Left colon (tissue), 2 donors: ENCODE measurements around the gene ABLIM3. TPM values are rescaled to one million over a fixed set of nuclear protein-coding genes. Genes with fewer than 3 reads are reported as not detected.
A peak's percentile ranks its signal among the peaks of the same experiment; 100 is the strongest.
"Not testable (repeated sequence)": the region's sequence is repeated elsewhere in the genome, so short reads cannot be mapped to it uniquely, and the experiment has no call there.

ENCODE experiments used
- ATAC-seq: fragments of 200-7000 bp; cut with Tn5 transposase; one replicate; pipeline ENCODE4 v1.9.1; 2020; ENCODE audit warnings: mild to moderate bottlenecking, moderate library complexity
- DNase-seq, 2 donors: peaks; one replicate each; pipeline ENCODE4 v3.0.0-alpha.2; 2020
- intact Hi-C, 2 donors: fragments of 100-400 bp; cut with DNase I in 1 of 2; cut with micrococcal nuclease in 1 of 2; formaldehyde crosslinking; loops; one replicate each; pipeline versions ENCODE4 v1.11.2 to v1.14.0; 2022; cut with DNase I, micrococcal nuclease
- total RNA-seq, 2 donors: library from RNA; stranded (reverse); fragmentation: NEBNext Ultra II Directional; extraction: Animal tissue kit (Norgen Biotek cat#: 25700); gene quantifications; one replicate each; pipeline ENCODE4 v1.2.1, GENCODE V29; 2021
- donor health status: DM: no; HTN: no; CAD: no.
- donor health status: DM: yes; HTN: yes; CAD: no.

Gene ABLIM3
- total RNA-seq, 2 donors from 2014 or later: 3.4 to 4.3 TPM

- DNase-seq (no peak), ATAC-seq (no peak)
- intact Hi-C loops: no loop called here
These were observed 34.2 kb downstream of the ABLIM3 start for GRCh38 chr5:149175346-149176105.

DNA sequence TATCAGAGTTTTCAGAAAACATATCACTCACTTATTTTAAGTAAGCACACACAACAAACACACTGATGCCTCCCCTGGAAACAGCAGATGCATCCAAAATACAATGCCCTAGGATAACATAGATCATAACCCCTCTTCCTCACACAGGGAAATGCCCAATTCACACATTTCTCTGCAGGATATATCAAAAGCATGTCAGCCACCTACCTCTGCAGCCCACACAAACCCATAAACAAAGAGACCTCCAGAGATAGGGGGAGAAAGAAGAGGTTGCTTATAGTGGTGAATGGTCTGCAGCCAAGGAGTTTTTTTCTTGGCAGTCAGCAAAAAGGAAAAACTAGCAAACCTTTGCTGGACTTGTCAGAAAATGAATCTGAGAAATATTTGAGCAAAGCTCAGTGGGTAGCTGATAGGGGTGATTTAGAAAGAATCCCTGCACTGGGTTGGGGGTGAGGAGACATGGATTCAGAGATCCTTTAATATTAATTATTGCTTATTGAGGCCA is 36.1 kb downstream of the ABLIM3 start:
- ATAC-seq: no peak
- intact Hi-C loops: no loop called here

GRCh38 chr5:149177911-149178565 is 36.7 kb downstream of the ABLIM3 start:
- ATAC-seq: no peak
- no peak for DNase-seq
- intact Hi-C loops: no loop called here

More for the DNA sequence above, 36.1 kb downstream of the ABLIM3 start:
- no peak for DNase-seq

DNA sequence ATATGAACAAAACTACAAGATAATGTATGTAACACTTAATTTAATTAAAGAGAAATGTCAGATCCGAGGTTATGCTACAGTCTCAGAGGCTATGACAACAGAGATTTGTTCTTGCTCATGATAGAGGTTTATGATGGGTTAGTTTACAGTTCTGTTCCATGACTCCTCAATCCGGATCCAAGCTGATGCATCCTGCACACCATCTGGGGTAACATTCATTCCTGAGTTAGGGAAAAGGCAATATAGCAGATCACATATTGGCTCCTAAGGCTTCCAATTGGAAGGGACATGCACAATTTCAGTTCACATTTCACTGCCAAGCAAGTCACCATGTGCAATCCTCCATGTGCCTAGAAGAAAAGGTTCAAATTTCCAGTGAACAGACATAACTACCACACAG is 40.4 kb downstream of the ABLIM3 start:
- no peak for DNase-seq
- ATAC-seq: no peak
- intact Hi-C loops: no loop called here

DNA sequence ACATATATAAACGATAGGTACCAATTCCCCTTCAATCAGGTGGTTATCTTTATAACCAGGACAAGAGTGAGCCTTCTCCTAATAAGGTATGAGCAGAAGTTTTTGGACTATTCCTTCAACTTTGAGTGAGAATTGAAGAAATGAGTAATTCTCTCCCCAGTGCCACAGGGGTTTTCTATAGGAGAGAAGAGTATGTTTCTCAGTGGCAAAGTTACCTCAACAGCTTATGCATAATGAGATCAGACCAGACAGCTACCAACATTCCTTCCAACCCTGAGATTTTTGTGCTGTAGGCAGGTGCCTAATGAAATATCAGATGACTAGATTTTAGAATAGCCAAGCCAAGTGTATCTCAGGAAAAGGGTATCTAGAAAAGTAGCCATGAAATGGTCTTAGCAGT is 40.9 kb downstream of the ABLIM3 start:
- intact Hi-C loops: no loop called here
- no peak for DNase-seq
- no peak for ATAC-seq

DNA sequence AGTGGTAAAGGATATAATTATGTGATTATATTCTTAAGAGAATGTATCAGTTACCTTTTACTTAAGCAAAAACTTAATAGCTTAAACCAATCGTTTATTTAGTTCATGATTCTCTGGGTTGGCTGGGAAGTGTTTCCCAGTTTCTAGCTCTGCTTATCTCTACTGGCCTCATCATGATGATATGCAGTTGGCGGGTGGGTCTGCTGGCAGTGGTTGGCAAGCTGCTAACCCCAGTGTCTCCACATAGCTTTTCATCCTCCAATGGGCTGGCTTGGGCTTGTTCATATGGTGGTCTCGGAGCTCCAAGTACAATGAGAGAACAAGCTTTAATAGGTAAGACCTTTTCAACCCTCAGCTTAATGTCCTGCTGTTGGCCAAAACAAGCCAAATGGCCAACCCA is 43.8 kb downstream of the ABLIM3 start:
- ATAC-seq (no peak), DNase-seq (no peak)
- intact Hi-C loops: no loop called here

DNA sequence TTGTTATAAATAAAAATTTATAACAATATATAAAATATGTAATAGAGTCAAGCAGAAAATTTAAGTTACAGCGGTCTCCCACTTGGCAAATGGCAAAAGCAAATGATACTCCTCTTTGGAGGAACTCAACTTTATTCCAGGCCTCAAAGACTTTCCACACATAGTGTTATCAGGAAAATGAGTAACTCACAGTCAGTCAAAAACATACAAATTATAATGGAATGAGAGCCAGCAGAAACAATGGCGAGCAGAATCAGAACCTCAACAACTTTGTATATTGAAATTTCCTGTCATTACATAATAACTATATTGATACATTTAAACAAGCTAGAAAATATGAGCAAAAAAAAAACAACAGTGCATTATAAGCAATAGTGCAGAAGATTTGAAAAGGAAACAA is 45.2 kb downstream of the ABLIM3 start:
- no peak for ATAC-seq
- no peak for DNase-seq
- intact Hi-C loops: no loop called here

DNA sequence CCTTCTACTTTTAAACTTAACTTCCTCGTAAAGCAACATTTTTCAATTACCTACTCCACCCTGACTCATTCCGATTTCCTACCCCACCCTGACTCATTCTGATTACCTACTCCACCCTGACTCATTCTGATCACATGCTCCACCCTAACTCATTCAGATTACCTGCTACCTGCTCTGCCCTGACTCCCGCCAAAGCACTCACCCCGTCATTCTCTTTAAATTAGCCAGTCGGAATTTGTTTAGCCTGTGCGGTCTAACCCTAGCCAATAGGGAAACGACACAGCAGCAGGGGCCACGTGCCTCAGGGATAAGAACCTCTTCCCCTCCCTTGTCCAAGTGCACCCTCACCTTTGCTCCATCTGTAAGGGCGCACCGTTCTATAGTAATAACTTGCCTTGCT is 46.3 kb downstream of the ABLIM3 start:
- ATAC-seq (peak; percentile 71), DNase-seq (peak in 1 of 2 donors; percentile 36)
- intact Hi-C loops: not testable (repeated sequence)

GRCh38 chr5:149188383-149188782 is 47.1 kb downstream of the ABLIM3 start:
- DNase-seq (no peak), ATAC-seq (no peak)
- intact Hi-C loops: no loop called here

GRCh38 chr5:149195337-149195887 is 54.1 kb downstream of the ABLIM3 start:
- no peak for ATAC-seq
- intact Hi-C loops: no loop called here
- no peak for DNase-seq

DNA sequence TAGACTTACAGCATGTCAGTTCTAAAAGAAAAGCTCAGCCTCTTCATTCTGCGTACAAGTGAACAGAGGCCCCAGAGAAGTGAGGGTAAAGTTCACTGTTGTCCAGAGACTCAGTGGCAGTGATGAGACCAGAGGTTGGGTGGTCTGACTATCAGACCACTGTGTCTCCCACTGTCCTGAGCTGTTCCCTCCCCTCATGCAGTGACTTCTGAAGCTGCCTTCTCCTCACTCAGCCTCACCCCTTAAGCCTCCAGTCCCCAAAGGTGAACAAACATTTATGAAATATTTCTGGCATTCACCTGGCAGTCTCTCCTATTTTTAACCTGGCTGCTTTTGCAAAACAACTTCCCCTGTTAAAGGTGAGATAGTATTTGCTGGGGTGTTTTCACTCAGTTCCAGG is 54.7 kb downstream of the ABLIM3 start:
- intact Hi-C loops: no loop called here

DNA sequence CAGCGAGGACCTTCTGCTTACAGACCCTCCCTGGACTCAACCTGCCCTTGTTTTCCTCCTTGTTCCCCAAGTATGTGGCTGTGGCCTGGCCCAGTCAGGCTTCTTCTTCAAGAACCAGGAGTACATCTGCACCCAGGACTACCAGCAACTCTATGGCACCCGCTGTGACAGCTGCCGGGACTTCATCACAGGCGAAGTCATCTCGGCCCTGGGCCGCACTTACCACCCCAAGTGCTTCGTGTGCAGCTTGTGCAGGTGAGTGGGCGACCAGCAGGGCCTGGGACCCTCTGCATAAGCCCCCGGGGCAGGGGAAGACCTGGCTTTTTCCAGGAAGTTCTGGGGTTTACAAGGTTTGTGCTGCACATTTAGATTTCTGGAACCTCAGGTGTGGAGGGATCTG is 56.9 kb downstream of the ABLIM3 start:
- intact Hi-C loops: no loop called here
- ATAC-seq (no peak), DNase-seq (no peak)

More for the DNA sequence above, 54.7 kb downstream of the ABLIM3 start:
- DNase-seq (no peak), ATAC-seq (no peak)

DNA sequence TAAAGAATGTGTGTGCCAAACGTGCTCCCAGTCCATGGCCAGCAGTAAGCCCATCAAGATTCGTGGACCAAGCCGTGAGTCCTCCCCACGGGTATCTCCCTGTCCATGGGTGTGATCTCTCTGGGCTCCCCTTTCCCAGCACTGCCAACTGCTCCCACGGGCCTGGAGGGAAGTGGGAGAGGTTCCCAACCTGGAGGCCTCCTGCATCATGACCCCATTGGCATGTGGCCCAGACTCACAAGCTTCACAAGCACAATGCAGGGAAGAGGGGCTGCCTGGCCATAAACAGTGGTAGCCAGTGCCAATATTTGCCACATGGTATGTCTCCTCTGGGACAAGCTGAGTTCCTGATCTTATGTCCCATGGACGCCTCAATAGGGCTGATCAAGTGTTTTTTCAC is 59.1 kb downstream of the ABLIM3 start:
- intact Hi-C loops: no loop called here
- DNase-seq: no peak
- no peak for ATAC-seq

- ATAC-seq (no peak), DNase-seq (no peak)
- intact Hi-C loops: no loop called here
These were observed 59.9 kb downstream of the ABLIM3 start for GRCh38 chr5:149201121-149201637.

DNA sequence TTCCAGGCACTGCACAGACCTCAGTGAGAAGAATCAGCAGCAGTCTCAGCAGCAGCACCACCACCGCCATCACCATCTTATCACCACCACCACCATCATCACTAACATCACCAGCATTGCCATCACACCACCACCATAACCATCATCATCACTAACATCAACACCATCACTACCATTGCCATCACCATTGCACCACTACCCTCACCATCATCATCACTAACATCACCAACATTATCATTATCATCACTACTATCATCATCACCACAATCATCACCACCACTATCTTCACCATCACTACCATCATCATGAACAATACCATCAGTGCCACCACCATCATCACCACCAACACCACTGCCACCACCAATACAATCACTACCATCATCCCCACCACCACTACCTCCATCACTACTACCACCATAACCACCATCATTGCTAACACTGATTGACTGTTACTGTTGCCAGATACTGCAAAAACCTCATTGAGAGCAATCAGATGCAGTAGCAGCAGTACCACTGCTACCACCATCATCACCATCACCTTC is 61.7 kb downstream of the ABLIM3 start:
- no peak for DNase-seq
- intact Hi-C loops: no loop called here
- ATAC-seq: no peak

GRCh38 chr5:149203921-149204441 is 62.7 kb downstream of the ABLIM3 start:
- ATAC-seq (no peak), DNase-seq (no peak)
- intact Hi-C loops: no loop called here

DNA sequence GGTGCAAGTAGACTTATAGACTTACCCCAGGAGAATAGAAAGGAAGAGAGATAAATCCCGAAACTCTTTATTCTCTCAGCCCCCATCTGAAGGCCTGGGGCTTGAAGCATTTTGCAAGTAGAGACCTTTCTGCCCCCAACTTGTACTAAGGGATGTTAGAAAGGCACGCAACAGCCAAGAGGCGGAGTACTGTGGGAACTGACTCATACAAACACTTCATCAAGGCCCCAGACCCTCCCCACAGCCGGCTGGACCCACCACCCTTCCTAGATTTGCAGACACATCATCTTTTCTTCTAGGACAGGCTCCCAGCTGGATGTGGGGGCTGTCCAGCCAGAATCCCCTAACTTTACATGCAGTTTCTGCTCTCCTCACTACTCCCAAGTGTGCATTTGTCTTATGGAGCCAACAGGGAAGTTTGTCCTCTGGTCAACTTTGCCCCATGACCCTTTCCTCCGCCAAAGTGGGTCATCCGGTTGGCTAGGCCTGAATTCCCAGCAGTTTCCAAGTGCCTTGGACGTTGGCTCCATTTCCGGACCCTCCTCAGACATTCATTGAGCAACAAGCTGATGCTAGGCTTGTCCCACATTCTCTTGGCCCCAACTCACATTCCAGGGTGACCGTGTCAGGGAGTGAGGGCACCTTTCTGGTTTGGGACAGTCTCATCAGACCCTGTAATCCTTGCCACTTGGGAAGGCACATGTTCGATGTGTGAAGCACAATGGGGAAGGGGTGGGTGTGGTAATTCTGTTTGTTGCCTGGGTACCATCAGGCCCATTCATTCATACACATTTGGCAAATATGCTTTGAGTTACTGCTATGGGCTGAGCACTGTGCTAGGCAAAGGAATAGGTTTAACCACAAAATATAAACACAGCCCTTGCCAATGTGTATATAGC is 64.6 kb downstream of the ABLIM3 start:
- ATAC-seq (no peak), DNase-seq (no peak)
- intact Hi-C loops: no loop called here

DNA sequence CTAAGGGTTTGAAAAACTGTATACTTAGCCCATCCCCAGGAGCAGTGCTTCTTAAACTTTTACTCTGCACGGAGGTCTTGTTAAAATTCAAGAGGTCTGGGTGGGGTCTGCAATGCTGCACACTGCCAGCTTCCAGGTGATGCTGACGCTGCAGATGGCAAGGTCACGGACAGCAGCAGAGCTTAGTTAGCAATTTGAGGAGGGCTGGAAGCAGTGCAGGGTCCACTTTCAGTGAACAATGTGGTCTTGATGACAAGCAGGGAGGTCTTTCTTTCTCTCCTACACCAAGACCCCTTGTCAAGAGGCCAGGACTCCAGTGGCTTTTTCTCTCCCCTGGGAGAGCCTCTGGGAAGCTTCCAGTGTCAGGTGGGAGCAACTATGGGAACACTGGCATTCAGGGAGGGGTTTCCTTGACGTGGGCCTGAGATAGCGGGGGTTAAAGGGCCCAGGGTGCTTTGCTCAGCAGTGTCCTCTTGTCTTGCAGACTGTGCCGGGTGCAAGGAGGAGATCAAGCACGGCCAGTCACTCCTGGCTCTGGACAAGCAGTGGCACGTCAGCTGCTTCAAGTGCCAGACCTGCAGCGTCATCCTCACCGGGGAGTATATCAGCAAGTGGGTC is 65.3 kb downstream of the ABLIM3 start:
- ATAC-seq: no peak
- intact Hi-C loops: no loop called here
- DNase-seq: no peak
